ENCODE data around the gene FGF14. TPM values are rescaled to one million over a fixed set of nuclear protein-coding genes. Genes with fewer than 3 reads are reported as not detected.

The FGF14 gene
- total and polyA plus RNA-seq, 2 donors (not counting 3 experiments of a cell fraction or from before 2014, with no cell fraction given): not detected

- DNase-seq (ENCODE audit: low read depth, low spot score) (no peak), FAIRE-seq (no peak)
- H3K4me1 ChIP-seq (ENCODE audit: control insufficient read depth, extremely low read depth, insufficient read depth, low read length): no peaks in the 10 kb centered on the region
- H3K27ac ChIP-seq (ENCODE audit: insufficient read depth, low read depth, low read length): no peak overlapping the region
- H3K9me3 ChIP-seq (replicated peaks; ENCODE audit: control insufficient read depth, insufficient read depth, low read length): no peaks in the 10 kb centered on the region
- dilution Hi-C loops (cut with MboI; ENCODE audit: extremely low pct_ligation_motif_present, low sequenced_read_pairs): no loop called here
- TF ChIP-seq JUN (IDR thresholded peaks at IDR 0.05; ENCODE audit: borderline replicate concordance, insufficient read depth, insufficient read length, low read depth): no peak
- TF ChIP-seq EZH2 (IDR thresholded peaks at IDR 0.05; ENCODE audit: borderline replicate concordance, low read depth, low read length, severe bottlenecking): no peak
- no peak for TF ChIP-seq MYC (IDR thresholded peaks at IDR 0.05; ENCODE audit: low read depth, low read length)
- TF ChIP-seq, protein P1, sequence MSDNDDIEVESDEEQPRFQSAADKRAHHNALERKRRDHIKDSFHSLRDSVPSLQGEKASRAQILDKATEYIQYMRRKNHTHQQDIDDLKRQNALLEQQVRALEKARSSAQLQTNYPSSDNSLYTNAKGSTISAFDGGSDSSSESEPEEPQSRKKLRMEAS (IDR thresholded peaks at IDR 0.05; ENCODE audit: insufficient read depth, insufficient read length): no peak
- TF ChIP-seq, protein P2, sequence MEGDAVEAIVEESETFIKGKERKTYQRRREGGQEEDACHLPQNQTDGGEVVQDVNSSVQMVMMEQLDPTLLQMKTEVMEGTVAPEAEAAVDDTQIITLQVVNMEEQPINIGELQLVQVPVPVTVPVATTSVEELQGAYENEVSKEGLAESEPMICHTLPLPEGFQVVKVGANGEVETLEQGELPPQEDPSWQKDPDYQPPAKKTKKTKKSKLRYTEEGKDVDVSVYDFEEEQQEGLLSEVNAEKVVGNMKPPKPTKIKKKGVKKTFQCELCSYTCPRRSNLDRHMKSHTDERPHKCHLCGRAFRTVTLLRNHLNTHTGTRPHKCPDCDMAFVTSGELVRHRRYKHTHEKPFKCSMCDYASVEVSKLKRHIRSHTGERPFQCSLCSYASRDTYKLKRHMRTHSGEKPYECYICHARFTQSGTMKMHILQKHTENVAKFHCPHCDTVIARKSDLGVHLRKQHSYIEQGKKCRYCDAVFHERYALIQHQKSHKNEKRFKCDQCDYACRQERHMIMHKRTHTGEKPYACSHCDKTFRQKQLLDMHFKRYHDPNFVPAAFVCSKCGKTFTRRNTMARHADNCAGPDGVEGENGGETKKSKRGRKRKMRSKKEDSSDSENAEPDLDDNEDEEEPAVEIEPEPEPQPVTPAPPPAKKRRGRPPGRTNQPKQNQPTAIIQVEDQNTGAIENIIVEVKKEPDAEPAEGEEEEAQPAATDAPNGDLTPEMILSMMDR (IDR thresholded peaks at IDR 0.05; ENCODE audit: extremely low read depth in 1 of 2, insufficient read depth in 1 of 2, low read depth in 1 of 2, low read length in 2 of 2): no peak
- no peak for TF ChIP-seq GATA2 (IDR thresholded peaks at IDR 0.05; ENCODE audit: insufficient read depth, insufficient read length, low read depth, low read length)
- no peak for TF ChIP-seq POLR2AphosphoS5 (IDR thresholded peaks at IDR 0.05; ENCODE audit: insufficient read depth, low read depth, low read length)
- no peak for TF ChIP-seq POLR2A (IDR thresholded peaks at IDR 0.05; ENCODE audit: low read depth, low read length)
- TF ChIP-seq FOS (IDR thresholded peaks at IDR 0.05; ENCODE audit: borderline replicate concordance, insufficient read depth, low read length): no peak
- BruUV-seq (replicated peaks): no TSS peak
- no peaks in the 10 kb centered on the region for H3K79me2 ChIP-seq (ENCODE audit: control insufficient read depth, insufficient read depth, low read length)
- no peaks in the 10 kb centered on the region for H4K20me1 ChIP-seq (replicated peaks; ENCODE audit: control insufficient read depth, extremely low read depth, insufficient read depth, low read length)
- H3K9ac ChIP-seq (replicated peaks; ENCODE audit: extremely low read depth, insufficient read depth, low read length): no peak overlapping the region
- no peak overlapping the region for H3K4me2 ChIP-seq (ENCODE audit: insufficient read depth, low read length)
- CTCF ChIA-PET: no interaction called here
- H2AFZ ChIP-seq (ENCODE audit: low read depth, low read length): no peak overlapping the region
- H3K9me1 ChIP-seq (replicated peaks; ENCODE audit: control insufficient read depth, extremely low read depth, insufficient read depth, low read length): no peaks in the 10 kb centered on the region
- H3K4me3 ChIP-seq (replicated peaks in 1 of 3; ENCODE audit: insufficient read depth in 1 of 3, low read depth in 1 of 3, low read length in 3 of 3): no peak overlapping the region
- POLR2A ChIA-PET: no interaction called here
- intact Hi-C loops (cut with micrococcal nuclease): no loop called here
- H3K27me3 ChIP-seq (ENCODE audit: control insufficient read depth in 2 of 2, insufficient read depth in 2 of 2, low read length in 2 of 2): no peaks in the 10 kb centered on the region
- H3K36me3 ChIP-seq (ENCODE audit: control insufficient read depth in 2 of 2, extremely low read depth in 1 of 2, insufficient read depth in 2 of 2, low read length in 2 of 2): no peaks in the 10 kb centered on the region
Measured at GRCh38 chr13:102033386-102033785, 368.5 kb downstream of the FGF14 start.
